Endothelial cell of umbilical vein (primary cell): ENCODE results near the gene IL17RB. TPM values are rescaled to one million over a fixed set of nuclear protein-coding genes. Genes with fewer than 3 reads are reported as not detected.

Experiments
- BruUV-seq: library from RNA; stranded (reverse); fragments of 400-500 nt; replicated peaks from 2 replicates; lab custom pipeline; 2021; lab: Mats Ljungman, UMichigan
- CTCF ChIA-PET: fragments of 300-600, 350-600 bp; sonication (Branson Sonifier 250); formaldehyde crosslinking; loops from one replicate; lab custom pipeline; 2021; ENCODE audit warnings: antibody characterized with exemption, inconsistent platforms; lab: Charles Lee
- POLR2A ChIA-PET: fragments of 300-600, 350-600 bp; sonication (Branson Sonifier 250); formaldehyde crosslinking; loops from one replicate; lab custom pipeline; 2021; ENCODE audit warnings: antibody characterized with exemption, inconsistent platforms; lab: Charles Lee
- DNase-seq: peaks from one replicate; pipeline ENCODE4 v3.0.0-alpha.2; 2011; ENCODE audit warnings: low read depth, low spot score
- FAIRE-seq: peaks from 2 replicates; lab custom pipeline; 2011; peaks lifted over from hg19 to GRCh38; lab: Jason Lieb, UNC
- H2AFZ ChIP-seq: 2 replicates; pipeline ENCODE4 v1.6.0; 2012; ENCODE audit warnings: low read depth, low read length, control low read depth, inconsistent platforms
- H3K27ac ChIP-seq: 2 replicates; pipeline ENCODE4 v1.5.1; 2011; ENCODE audit warnings: low read depth, mild to moderate bottlenecking, control low read depth, low read length, moderate library complexity; ENCODE audit not compliant: insufficient read depth
- H3K27me3 ChIP-seq, 2 experiments: 2 replicates each; pipeline versions ENCODE4 v1.6.0 to v1.6.1; 2011; ENCODE audit warnings: low read length in 2 of 2, mixed read lengths in 1 of 2; ENCODE audit not compliant: control insufficient read depth in 2 of 2, insufficient read depth in 2 of 2
- H3K36me3 ChIP-seq, 2 experiments: 2 replicates in 1 of 2; 3 replicates in 1 of 2; pipeline ENCODE4 v1.5.1; 2011; ENCODE audit warnings: low read length in 2 of 2, mild to moderate bottlenecking in 1 of 2, moderate library complexity in 1 of 2; ENCODE audit not compliant: control insufficient read depth in 2 of 2, insufficient read depth in 2 of 2; ENCODE audit errors: extremely low read depth in 1 of 2
- H3K4me1 ChIP-seq: 3 replicates; pipeline ENCODE4 v1.5.1; 2011; ENCODE audit warnings: mild to moderate bottlenecking, low read length; ENCODE audit not compliant: control insufficient read depth, insufficient read depth; ENCODE audit errors: extremely low read depth
- H3K4me2 ChIP-seq: 2 replicates; pipeline ENCODE4 v1.6.1; 2011; ENCODE audit warnings: low read length, control low read depth, mixed read lengths; ENCODE audit not compliant: insufficient read depth
- H3K4me3 ChIP-seq, 3 experiments: fragments of 200-600 bp in 1 of 3; sonication (generic), shearing (Covaris generic) in 1 of 3; replicated peaks in 1 of 3; 2 replicates each; pipeline ENCODE4 v1.5.1; 2011 to 2016; ENCODE audit warnings: control low read depth in 3 of 3, low read length in 3 of 3, mild to moderate bottlenecking in 2 of 3, inconsistent platforms in 1 of 3, low read depth in 1 of 3, moderate library complexity in 1 of 3; ENCODE audit not compliant: insufficient read depth in 1 of 3
- H3K79me2 ChIP-seq: 2 replicates; pipeline ENCODE4 v1.6.0; 2012; ENCODE audit warnings: low read length, inconsistent platforms; ENCODE audit not compliant: control insufficient read depth, insufficient read depth
- H3K9ac ChIP-seq: replicated peaks from 2 replicates; pipeline ENCODE3; 2011; ENCODE audit warnings: low read length, control low read depth; ENCODE audit not compliant: insufficient read depth; ENCODE audit errors: extremely low read depth
- H3K9me1 ChIP-seq: replicated peaks from 3 replicates; pipeline ENCODE4 v1.6.0; 2011; ENCODE audit warnings: mild to moderate bottlenecking, low read length; ENCODE audit not compliant: control insufficient read depth, insufficient read depth; ENCODE audit errors: extremely low read depth
- H3K9me3 ChIP-seq: replicated peaks from 2 replicates; pipeline ENCODE4 v1.5.1; 2012; ENCODE audit warnings: low read length, inconsistent platforms; ENCODE audit not compliant: control insufficient read depth, insufficient read depth
- H4K20me1 ChIP-seq: replicated peaks from 2 replicates; pipeline ENCODE3; 2011; ENCODE audit warnings: mild to moderate bottlenecking, low read length; ENCODE audit not compliant: control insufficient read depth, insufficient read depth; ENCODE audit errors: extremely low read depth
- CTCF ChIP-seq, 2 donors: IDR thresholded peaks; 1 replicate in 1 of 2; 2 replicates in 1 of 2; pipeline ENCODE4 v1.5.1; 2011; ENCODE audit warnings: low read length in 2 of 2, mild to moderate bottlenecking in 2 of 2, moderate library complexity in 2 of 2, control low read depth in 1 of 2, inconsistent platforms in 1 of 2, low read depth in 1 of 2; ENCODE audit not compliant: insufficient read depth in 1 of 2; ENCODE audit errors: extremely low read depth in 1 of 2
- EZH2 ChIP-seq: IDR thresholded peaks from 2 replicates; pipeline ENCODE4 v1.6.1; 2012; ENCODE audit warnings: borderline replicate concordance, low read depth, mild to moderate bottlenecking, moderate library complexity, low read length, inconsistent platforms; ENCODE audit not compliant: severe bottlenecking
- FOS ChIP-seq: IDR thresholded peaks from 2 replicates; pipeline ENCODE4 v1.6.1; 2011; ENCODE audit warnings: mild to moderate bottlenecking, low read length, moderate library complexity, borderline replicate concordance; ENCODE audit not compliant: insufficient read depth
- GATA2 ChIP-seq: IDR thresholded peaks from 2 replicates; pipeline ENCODE4 v1.7.0; 2011; ENCODE audit warnings: low read depth, mild to moderate bottlenecking, moderate library complexity, mixed read lengths, low read length; ENCODE audit not compliant: insufficient read length, insufficient read depth
- JUN ChIP-seq: IDR thresholded peaks from 2 replicates; pipeline ENCODE4 v1.6.1; 2011; ENCODE audit warnings: borderline replicate concordance, low read depth; ENCODE audit not compliant: insufficient read length, insufficient read depth
- MYC ChIP-seq: IDR thresholded peaks from one replicate; pipeline ENCODE4 v1.6.1; 2011; ENCODE audit warnings: mild to moderate bottlenecking, low read depth, low read length
- POLR2A ChIP-seq: IDR thresholded peaks from 2 replicates; pipeline ENCODE4 v1.6.1; 2012; ENCODE audit warnings: low read depth, mild to moderate bottlenecking, control low read depth, low read length
- dilution Hi-C: fragments of 300-500 bp; cut with MboI; formaldehyde crosslinking; loops from one replicate; pipeline ENCODE4 v1.15.0; 2019; ENCODE audit warnings: low sequenced_read_pairs; ENCODE audit not compliant: extremely low pct_ligation_motif_present
- intact Hi-C: fragments of 100-400 bp; cut with micrococcal nuclease; formaldehyde crosslinking; loops from one replicate; pipeline ENCODE4 v1.10.0; 2022
- polyA plus RNA-seq, 4 experiments: library from polyadenylated mRNA; depleted of rRNA in 3 of 4; stranded (reverse) in 3 of 4; unstranded in 1 of 4; fragments of >200 nt; gene quantifications; 2 replicates each; pipeline versions ENCODE4 v1.2.1 to v1.2.3, GENCODE V29; 2011 to 2012; ENCODE audit warnings: missing spikeins in 1 of 4
- total RNA-seq: library from RNA; stranded (reverse); gene quantifications from 2 replicates; pipeline ENCODE4 v1.2.3, GENCODE V29; 2021

IL17RB gene
- total and polyA plus RNA-seq, 2 donors (not counting 3 experiments of a cell fraction or from before 2014, with no cell fraction given): 0.04 TPM; not detected in 1

DNA sequence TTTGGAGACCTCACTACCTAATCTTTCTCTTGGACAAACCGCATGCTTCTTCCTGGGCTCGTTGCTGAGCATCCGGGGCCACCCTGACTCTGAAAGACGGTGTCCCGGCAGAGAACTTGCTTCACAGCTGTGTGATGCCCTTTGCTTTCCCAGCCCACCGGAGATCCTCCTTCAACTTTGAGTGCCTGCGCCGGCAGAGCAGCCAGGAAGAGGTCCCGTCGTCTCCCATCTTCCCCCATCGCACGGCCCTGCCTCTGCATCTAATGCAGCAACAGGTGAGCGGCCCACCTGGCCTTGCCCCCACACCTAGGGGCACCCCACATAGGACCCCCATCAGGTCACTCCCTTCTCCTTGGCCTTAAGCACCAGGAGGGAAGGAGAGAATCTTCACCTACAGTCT, 37.9 kb upstream of the IL17RB start:
- H4K20me1 ChIP-seq: no peaks in the 10 kb centered on the region
- no peaks in the 10 kb centered on the region for H3K4me1 ChIP-seq
- BruUV-seq: no TSS peak
- ChIA-PET POLR2A (no interaction called here), CTCF (no interaction called here)
- no peak overlapping the region for H3K4me2 ChIP-seq
- H3K9me1 ChIP-seq: no peaks in the 10 kb centered on the region
- H3K27me3 ChIP-seq: no peaks in the 10 kb centered on the region
- dilution Hi-C loops: no loop called here
- intact Hi-C loops: no loop called here
- FAIRE-seq (no peak), DNase-seq (no peak)
- H3K4me3 ChIP-seq: no peak overlapping the region
- H2AFZ ChIP-seq: no peak overlapping the region
- H3K27ac ChIP-seq: no peak overlapping the region
- TF ChIP-seq EZH2 (no peak), MYC (no peak), JUN (no peak), GATA2 (no peak), CTCF (IDR thresholded peaks at IDR 0.05; ENCODE audit: extremely low read depth in 1 of 2, insufficient read depth in 1 of 2, low read depth in 1 of 2, low read length in 2 of 2) (no peak), POLR2A (no peak), FOS (no peak)
- H3K9ac ChIP-seq: no peak overlapping the region
- H3K79me2 ChIP-seq: no peaks in the 10 kb centered on the region
- H3K36me3 ChIP-seq: no peaks in the 10 kb centered on the region
- no peaks in the 10 kb centered on the region for H3K9me3 ChIP-seq

GRCh38 chr3:53809267-53809666, 37.1 kb upstream of the IL17RB start:
- DNase-seq (no peak), FAIRE-seq (no peak)
- Histone ChIP-seq H2AFZ (no peak overlapping the region), H3K9ac (no peak overlapping the region), H3K27me3 (no peaks in the 10 kb centered on the region), H3K79me2 (no peaks in the 10 kb centered on the region), H3K9me3 (no peaks in the 10 kb centered on the region), H3K4me2 (no peak overlapping the region), H3K9me1 (no peaks in the 10 kb centered on the region), H3K4me1 (no peaks in the 10 kb centered on the region), H3K4me3 (no peak overlapping the region), H3K36me3 (no peaks in the 10 kb centered on the region), H4K20me1 (no peaks in the 10 kb centered on the region), H3K27ac (no peak overlapping the region)
- ChIA-PET CTCF (no interaction called here), POLR2A (no interaction called here)
- intact Hi-C loops (no loop called here), dilution Hi-C loops (no loop called here)
- no TSS peak for BruUV-seq
- TF ChIP-seq POLR2A (no peak), JUN (no peak)
